WERI-Rb-1 (cell line): ENCODE results near the gene CHEK1.

Source experiments
- DNase-seq: peaks from one replicate; pipeline ENCODE4 v3.0.0-alpha.2; 2020
- H3K27ac ChIP-seq: fragments of 250-450 bp; sonication (Bioruptor Pico); 2 replicates; pipeline ENCODE4 v1.5.1; 2020; ENCODE audit warnings: mild to moderate bottlenecking, moderate library complexity
- H3K27me3 ChIP-seq: fragments of 250-450 bp; sonication (Bioruptor Pico); 2 replicates; pipeline ENCODE4 v1.5.1; 2021; ENCODE audit warnings: mild to moderate bottlenecking, low read depth, moderate library complexity; ENCODE audit not compliant: insufficient read depth, severe bottlenecking
- H3K36me3 ChIP-seq: fragments of 250-450 bp; sonication (Bioruptor Pico); 2 replicates; pipeline ENCODE4 v1.5.1; 2020; ENCODE audit warnings: mild to moderate bottlenecking, moderate library complexity
- H3K4me3 ChIP-seq: 2 replicates; pipeline ENCODE4 v1.5.1; 2011; ENCODE audit warnings: low read depth, mild to moderate bottlenecking, control low read depth, low read length
- H3K9me3 ChIP-seq: fragments of 250-450 bp; sonication (Bioruptor Pico); 2 replicates; pipeline ENCODE4 v1.5.1; 2021; ENCODE audit warnings: mild to moderate bottlenecking, moderate library complexity; ENCODE audit not compliant: severe bottlenecking
- TF ChIP-seq, protein P1 (sequence below): IDR thresholded peaks from 2 replicates; pipeline ENCODE4 v1.5.1; 2011; ENCODE audit warnings: low read depth, mild to moderate bottlenecking, control low read depth, inconsistent platforms, low read length

Gene CHEK1

DNA sequence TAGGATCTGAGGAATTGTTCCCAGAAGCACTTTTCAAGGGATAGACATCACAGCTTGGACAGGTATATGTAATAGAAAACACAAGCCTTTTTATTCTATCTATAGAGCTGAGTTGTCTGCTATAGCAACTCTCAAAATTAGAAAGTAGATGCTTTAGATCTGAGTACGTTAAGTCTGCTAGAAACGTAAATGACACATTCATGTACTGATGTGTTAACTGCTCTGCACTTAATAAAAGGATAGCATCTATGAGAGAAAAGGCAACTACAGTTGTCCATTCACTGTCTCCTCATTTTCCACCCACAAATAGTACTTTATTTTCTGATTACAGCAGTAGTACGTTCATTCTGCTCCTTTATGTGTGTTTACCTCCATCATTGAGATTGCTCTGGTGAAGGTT is 38.3 kb upstream of the CHEK1 start:
- DNase-seq = no peak
- H3K27me3 ChIP-seq = no peaks in the 10 kb centered on the region
- H3K9me3 ChIP-seq = no peaks in the 10 kb centered on the region
- peaks cover 27% of the 10 kb centered on the region for H3K36me3 ChIP-seq
- TF ChIP-seq, protein P1, sequence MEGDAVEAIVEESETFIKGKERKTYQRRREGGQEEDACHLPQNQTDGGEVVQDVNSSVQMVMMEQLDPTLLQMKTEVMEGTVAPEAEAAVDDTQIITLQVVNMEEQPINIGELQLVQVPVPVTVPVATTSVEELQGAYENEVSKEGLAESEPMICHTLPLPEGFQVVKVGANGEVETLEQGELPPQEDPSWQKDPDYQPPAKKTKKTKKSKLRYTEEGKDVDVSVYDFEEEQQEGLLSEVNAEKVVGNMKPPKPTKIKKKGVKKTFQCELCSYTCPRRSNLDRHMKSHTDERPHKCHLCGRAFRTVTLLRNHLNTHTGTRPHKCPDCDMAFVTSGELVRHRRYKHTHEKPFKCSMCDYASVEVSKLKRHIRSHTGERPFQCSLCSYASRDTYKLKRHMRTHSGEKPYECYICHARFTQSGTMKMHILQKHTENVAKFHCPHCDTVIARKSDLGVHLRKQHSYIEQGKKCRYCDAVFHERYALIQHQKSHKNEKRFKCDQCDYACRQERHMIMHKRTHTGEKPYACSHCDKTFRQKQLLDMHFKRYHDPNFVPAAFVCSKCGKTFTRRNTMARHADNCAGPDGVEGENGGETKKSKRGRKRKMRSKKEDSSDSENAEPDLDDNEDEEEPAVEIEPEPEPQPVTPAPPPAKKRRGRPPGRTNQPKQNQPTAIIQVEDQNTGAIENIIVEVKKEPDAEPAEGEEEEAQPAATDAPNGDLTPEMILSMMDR = no peak
- no peak overlapping the region for H3K4me3 ChIP-seq
- H3K27ac ChIP-seq = no peak overlapping the region

DNA sequence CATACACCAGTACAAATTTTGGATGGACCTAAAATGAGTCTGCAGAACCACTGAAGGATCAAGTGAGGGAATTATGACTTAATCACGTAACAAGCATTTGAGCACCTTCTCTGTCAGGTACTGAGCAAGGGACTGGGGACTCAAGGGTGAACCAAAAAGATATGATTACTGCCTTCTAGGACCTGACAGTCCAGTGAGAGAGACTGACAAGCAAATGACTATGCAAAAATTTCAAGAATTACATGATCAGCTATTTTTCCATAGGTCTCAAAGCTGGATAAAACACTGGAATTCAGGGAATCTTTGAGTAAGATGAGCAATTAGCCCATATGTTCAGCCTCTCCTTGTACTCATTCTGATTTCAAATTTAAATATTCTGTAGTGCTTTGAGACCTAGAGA is 37.5 kb upstream of the CHEK1 start:
- TF ChIP-seq, protein P1 = no peak
- no peaks in the 10 kb centered on the region for H3K9me3 ChIP-seq
- H3K27me3 ChIP-seq = no peaks in the 10 kb centered on the region
- H3K4me3 ChIP-seq = no peak overlapping the region
- DNase-seq = no peak
- H3K27ac ChIP-seq = no peak overlapping the region
- peaks cover 18% of the 10 kb centered on the region for H3K36me3 ChIP-seq

DNA sequence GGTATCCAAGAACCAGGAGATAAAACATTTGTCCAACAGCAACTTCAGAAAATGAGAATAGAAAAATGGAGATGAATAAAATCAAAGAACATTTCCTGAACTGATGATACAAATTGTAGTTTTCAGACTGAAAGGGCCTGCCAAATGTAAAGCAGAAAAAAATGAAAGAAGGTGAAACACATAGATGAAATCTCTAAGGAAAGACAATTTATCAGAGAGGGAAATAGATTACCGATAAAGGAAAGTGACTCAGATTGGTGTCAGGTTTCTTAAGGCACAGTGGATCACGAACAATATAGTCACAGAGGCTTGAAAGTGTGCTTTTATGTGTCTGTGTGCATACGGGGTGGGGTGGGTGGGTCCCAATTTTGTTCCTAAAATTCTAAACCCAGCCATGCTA is 36.5 kb upstream of the CHEK1 start:
- no peak overlapping the region for H3K4me3 ChIP-seq
- no peaks in the 10 kb centered on the region for H3K9me3 ChIP-seq
- H3K27me3 ChIP-seq = no peaks in the 10 kb centered on the region
- H3K27ac ChIP-seq = no peak overlapping the region
- TF ChIP-seq, protein P1 = no peak
- peaks cover 8% of the 10 kb centered on the region for H3K36me3 ChIP-seq
- DNase-seq = no peak

DNA sequence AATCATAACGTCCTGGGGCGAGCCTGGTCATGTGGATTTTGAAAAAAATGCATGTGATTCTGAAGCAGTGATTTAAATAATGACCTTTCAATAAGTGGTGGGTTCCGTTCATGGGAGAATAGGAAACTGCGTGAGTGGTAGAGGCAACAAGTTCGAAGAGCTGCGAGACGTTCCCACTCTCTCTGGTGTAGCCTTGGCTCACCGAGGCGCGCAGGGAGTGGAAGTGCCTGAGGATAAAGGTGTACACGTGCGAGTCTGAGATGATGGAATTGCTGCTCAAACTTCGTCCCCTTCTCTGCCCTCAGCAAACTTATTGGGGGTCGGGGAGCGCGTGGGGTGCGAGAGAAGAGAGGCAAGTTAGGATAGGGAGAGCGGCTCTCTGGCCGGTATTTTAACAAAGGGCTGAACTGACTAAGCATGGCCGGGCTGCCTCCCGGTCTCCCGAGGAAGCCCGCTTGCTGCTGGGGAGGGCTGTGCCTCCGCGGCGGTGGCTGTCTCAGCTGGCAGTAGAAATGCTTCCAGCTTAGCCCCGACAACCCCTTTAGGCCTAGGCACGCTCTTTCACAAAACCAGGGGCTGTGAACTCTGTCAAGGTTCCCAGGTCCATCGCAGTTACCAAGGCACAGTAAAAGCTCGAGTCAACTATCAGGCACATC is 33.2 kb upstream of the CHEK1 start:
- Histone ChIP-seq H3K9me3 (no peaks in the 10 kb centered on the region), H3K36me3 (peaks cover 14% of the 10 kb centered on the region), H3K27ac (peak overlapping the region; percentile 82), H3K4me3 (peak overlapping the region; percentile 90), H3K27me3 (no peaks in the 10 kb centered on the region)
- TF ChIP-seq, protein P1 = no peak
- peak; percentile 10 for DNase-seq

DNA sequence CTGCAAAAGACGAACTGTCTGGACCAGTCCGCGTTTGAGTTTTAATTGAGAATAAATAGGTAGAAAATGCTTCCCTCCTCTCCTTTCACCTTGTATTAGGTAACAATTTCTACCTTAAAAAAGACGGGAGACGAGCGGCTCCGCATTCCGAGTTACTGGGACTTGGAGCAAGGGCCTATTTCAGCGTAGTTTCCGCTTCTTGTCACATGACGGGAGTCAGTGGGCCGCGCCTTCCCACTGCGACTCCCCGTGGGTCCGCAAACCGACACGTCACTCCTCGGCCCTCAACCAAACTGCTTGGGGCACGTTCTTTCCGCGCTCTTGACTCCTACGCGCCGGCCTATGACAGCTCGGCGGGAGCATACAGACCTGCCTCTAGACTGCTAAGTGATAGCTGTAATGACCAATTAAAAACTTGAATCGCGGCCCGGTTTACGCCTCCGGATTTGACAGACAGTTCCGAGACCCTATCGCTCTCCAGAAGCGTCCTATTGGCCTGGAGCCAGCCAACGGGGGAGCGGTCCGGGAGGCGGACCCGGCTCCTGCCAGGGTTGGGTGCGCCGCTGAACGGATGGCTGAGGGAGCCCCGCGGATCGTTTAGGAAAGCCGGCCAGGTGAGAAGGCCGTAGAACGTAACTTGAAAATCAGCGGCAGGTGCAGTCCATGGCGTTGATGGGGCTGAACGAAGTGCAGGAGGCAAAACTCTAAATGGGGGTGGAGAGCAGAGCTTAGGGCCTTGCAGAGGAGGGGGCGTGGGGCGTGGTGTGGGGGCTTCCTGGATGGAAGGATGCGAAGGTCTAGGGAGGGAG is 32.5 kb upstream of the CHEK1 start, which contains the start of gene STT3A:
Gene STT3A, plus strand, starts transcription at position 548 of the 809 bp plus-strand sequence. CDS start 3,064 bp downstream, outside the sequence.
- TF ChIP-seq, protein P1 = no peak
- Histone ChIP-seq H3K36me3 (peaks cover 19% of the 10 kb centered on the region), H3K9me3 (no peaks in the 10 kb centered on the region), H3K4me3 (peak within 1 kb of the TSS; percentile 90), H3K27ac (peak within 1 kb of the TSS; percentile 82), H3K27me3 (no peaks in the 10 kb centered on the region)
- peak; percentile 98 for DNase-seq
